ENCODE results near the gene ZBTB8OS.
"Not testable (repeated sequence)": the region's sequence is repeated elsewhere in the genome, so short reads cannot be mapped to it uniquely, and the experiment has no call there.

ZBTB8OS gene

DNA sequence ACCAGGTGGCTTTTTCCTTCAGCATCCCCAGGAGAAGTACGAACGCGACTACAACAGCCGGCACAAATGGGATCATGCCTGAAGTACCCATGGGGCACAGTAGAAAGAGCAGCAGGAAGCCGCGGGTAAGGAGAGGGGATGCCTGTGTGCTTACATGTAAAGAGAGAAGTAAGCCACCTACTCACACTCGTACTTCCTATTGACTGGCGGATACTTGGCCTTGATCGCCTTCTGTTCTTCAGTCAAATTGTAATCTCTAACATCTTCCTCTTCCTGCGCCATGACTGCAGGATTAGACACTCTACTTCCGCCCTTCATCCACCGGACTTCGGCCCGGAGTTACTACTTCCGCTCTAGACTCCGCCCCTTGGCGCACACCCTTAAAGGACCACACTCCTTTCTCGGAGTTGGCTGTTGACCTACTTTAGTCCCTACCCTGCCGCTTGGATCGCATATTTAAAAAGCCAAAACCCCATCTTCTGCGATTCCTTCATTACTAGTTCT lies at the start of gene ZBTB8OS:
Gene ZBTB8OS (minus strand): TSS at position 303 of the 504 bp plus-strand sequence. CDS start 21 bp downstream, at position 282.
- peak; percentile 74 to 76 for DNase-seq (ENCODE audit: low read depth in 2 of 2)

DNA sequence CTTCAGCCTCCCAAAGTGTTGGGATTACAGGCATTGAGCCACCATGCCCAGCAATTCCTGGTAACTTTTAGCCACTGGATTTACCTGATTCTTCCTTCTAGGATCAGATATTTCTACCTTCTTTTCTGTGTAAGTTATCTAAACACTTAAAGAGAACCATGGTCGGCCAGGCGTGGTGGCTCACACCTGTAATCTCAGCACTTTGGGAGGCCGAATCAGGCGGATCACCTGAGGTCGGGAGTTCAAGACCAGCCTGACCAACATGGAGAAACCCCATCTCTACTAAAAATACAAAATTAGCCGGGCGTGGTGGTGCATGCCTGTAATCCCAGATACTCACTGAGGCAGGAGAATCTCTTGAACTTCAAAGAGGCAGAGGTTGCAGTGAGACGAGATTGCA lies 46.6 kb upstream of the ZBTB8OS start:
- DNase-seq (ENCODE audit: low read depth in 2 of 2): not testable (repeated sequence)

- no peak for DNase-seq (ENCODE audit: low read depth in 2 of 2)
Measured at GRCh38 chr1:32696041-32696440, 45.7 kb upstream of the ZBTB8OS start.

DNA sequence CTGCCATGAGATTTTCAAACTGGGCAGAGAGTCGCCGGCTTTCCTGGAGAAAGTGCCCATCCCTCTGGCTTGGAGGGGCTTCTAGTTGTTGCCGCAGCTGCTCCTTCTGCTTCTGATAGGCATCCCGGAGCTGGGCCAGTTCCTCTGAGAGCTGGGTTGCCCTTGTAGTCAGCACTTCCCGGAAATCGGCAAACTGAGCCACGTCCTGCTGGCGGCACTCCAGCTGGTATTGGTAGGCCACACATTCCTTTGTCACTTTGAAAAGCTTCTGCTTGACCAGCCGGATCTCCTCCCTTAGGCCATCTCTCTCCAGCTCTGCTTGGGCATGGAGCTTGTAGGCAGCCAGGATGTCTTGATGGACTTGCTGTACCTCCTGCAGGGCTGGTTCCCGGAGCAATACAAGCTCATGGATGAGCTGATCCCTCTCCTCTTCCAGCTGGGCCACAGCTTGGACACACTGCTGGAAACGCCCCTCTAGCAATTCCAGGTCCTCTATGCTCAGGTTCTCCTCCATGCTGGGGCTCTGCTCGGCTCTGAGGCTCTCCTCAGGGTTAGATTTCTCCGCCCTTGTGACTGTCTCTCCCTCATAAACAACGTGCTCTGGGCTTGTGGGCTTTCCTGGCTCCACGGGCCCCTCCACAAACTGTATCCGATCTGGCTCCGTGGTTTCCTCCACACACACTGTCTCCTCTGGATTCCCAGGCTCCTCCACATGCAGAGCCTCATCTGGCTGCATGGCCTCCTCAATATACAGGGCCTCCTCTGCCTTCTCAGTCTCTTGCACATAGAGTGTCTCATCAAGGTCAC lies 45.0 kb upstream of the ZBTB8OS start:
- no peak for DNase-seq (ENCODE audit: low read depth in 2 of 2)

DNA sequence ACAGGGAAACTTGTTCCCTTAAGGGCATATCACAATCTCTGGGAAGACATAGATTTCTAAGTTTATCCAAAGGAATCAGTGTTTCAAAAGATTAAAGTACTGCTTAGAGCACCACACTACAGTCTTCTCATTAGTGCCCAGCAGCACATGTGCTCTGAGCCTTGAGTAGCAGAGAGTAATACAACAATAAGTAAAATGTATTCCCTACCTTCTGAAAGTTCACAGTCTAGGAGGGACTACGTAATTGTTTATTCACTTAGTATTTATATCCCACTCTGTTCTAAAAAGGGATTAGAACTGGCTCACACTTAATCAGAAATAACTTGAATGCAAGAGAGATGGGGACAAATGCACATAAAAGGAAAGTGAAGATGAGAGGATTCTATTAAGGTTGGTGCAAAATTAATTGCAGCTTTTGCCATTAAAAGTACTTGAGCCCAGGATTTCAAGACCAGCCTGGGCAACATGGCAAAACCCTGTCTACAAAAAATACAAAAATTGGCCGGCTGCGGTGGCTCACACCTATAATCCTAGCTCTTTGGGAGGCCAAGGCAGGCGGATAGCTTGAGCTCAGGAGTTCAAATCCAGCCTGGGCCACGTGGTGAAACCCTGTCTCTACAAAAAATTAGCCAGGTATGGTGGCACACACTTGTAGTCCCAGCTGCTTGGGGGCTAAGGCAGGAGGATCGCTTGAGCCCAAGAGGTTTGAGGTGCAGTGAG lies 43.3 kb upstream of the ZBTB8OS start:
- DNase-seq (ENCODE audit: low read depth in 2 of 2): no peak

GRCh38 chr1:32686387-32686786 lies 36.0 kb upstream of the ZBTB8OS start:
- no peak for DNase-seq (ENCODE audit: low read depth in 2 of 2)

DNA sequence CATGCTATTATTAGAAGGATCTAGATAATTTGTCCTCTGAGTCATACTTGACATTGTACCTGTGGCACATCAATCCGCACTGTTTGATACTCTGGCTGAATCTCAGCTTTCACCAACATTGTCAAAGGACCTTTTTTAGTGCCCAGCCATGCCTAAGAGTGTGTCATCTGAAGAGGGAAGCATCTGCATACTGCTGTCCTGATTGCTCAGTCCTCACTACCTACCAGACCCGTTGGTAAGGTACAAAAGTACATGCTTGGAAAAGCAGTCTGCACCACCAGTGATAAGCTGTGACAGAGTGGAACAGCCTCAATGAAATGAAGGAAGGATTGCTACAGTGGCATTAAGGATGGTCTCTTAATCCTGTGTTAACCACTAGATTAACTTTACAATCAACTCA lies 35.1 kb upstream of the ZBTB8OS start:
- DNase-seq (ENCODE audit: low read depth in 2 of 2): no peak

DNA sequence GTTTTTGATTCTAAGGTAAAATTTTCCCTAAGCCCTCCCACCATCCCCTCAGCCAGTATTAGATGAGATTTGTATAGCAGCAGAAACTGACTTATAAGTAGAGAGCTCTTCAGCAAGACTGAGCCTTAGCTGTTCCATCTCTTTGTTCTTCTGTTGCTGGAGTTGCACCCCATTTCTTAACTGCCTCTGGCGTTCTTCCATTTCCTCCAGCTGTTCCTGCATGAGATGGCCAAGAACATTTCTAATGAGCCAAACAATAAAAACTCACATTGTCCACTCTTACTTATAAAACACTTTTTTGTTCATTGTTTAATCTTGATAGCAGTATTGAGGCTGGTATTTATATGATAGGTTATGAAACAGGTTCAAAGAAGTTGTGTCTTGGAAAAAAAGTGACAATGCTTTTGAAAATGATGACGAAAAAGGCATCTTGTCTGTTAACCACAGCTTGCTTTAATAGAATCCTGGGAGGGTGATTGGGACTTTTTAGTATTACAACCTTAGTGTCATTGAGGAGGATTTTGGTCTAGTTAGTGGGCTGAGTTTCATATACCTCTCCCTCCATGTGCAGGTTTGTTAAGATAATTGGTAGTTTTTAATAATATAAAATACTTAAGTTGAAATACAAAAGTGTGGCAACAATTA lies 33.9 kb upstream of the ZBTB8OS start:
- peak in 1 of 2 experiments; percentile 27 for DNase-seq (ENCODE audit: low read depth in 2 of 2)

GRCh38 chr1:32683397-32683796 lies 33.0 kb upstream of the ZBTB8OS start:
- no peak for DNase-seq (ENCODE audit: low read depth in 2 of 2)

DNA sequence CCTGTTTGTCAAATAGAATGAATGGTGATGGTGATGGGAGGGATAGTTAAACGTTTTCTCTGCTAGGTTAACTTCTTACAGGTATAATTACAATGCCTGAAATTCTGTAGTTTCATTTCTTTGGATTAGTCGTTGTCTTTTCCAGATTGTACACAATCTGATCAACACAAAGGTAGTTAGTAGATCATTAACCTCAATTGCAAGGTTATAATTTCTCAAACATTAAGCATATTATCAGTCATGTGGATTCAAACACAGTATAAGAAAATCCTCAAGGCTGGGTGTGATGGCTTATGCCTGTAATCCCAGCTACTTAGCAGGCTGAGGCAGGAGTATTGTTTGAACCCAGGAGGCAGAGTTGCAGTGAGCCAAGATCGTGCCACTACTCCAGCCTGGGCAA lies 31.6 kb upstream of the ZBTB8OS start:
- DNase-seq (ENCODE audit: low read depth in 2 of 2): no peak

DNA sequence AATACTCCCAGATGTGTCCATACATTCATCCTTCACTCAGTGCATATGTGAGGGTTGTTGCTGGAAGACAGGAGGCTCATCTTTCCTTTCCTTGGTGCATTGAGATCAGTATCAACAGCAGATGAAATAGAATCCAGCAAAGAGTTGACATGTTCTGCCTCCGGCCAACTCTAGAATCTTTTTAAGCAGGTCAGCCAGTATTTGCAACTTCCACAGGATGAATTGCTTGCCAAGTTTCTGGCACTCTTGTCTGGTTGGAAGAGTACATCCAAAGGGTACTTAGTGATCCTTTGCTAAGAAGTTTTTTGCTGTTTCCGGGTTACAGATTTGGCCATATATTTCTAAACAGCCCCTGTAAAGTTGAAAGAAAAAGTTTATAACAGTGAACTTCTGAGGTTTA lies 31.2 kb upstream of the ZBTB8OS start:
- no peak for DNase-seq (ENCODE audit: low read depth in 2 of 2)

DNA sequence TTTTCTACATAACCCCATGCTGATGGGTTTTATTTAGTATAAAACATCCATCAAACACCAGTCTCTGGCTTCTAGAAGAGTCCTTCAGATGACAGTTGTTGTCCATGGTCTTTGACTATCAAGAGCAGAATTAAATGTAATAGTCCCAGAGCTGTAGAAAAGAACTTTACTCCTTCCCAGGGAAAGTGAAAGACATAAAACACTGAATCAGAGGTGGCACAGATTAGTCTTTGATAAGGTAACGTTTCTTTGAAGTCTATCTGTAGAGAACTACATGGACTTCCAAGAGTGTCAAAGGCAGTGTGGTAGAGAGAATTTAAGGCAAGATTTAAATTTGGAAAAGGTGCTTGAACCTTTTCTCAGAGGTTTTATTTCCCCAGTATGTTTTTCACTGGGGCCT lies 30.3 kb upstream of the ZBTB8OS start:
- DNase-seq (ENCODE audit: low read depth in 2 of 2): no peak

- DNase-seq (ENCODE audit: low read depth in 2 of 2): not testable (repeated sequence)
Measured at GRCh38 chr1:32679993-32680392, 29.6 kb upstream of the ZBTB8OS start.

GRCh38 chr1:32676945-32677344 lies 26.6 kb upstream of the ZBTB8OS start:
- DNase-seq (ENCODE audit: low read depth in 2 of 2): no peak

DNA sequence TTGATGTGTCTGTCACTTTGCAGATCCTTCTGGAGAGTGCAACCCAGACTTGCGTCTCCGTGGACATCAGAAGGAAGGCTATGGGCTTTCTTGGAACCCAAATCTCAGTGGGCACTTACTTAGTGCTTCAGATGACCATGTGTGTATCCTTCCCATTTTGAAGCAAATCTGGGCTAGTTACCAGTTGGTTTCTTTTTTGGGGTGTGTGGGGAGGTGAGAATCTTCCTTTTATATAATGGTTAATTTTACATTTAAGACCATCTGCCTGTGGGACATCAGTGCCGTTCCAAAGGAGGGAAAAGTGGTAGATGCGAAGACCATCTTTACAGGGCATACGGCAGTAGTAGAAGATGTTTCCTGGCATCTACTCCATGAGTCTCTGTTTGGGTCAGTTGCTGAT lies 18.4 kb upstream of the ZBTB8OS start:
- not testable (repeated sequence) for DNase-seq (ENCODE audit: low read depth in 2 of 2)

- DNase-seq (ENCODE audit: low read depth in 2 of 2): no peak
Measured at GRCh38 chr1:32666901-32667566, 16.7 kb upstream of the ZBTB8OS start.

DNA sequence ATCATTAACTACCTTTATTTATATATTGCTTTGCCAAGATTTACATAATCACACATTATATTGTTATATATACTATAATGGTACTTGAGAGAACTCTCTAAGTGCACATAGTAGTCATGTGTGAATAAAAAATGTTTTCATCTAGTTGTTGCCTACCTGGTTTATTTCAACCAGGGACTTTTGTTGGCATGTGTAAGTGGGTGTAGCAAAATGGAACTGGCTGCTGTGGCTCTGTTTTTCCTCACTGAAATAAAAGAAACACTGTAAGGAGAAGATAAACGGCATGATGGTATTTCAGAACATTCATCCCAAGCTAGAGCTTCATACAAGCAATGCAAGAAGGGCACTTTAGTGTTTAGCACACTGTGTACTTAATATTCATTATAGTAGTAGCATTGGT lies 15.6 kb upstream of the ZBTB8OS start:
- DNase-seq (ENCODE audit: low read depth in 2 of 2): no peak

DNA sequence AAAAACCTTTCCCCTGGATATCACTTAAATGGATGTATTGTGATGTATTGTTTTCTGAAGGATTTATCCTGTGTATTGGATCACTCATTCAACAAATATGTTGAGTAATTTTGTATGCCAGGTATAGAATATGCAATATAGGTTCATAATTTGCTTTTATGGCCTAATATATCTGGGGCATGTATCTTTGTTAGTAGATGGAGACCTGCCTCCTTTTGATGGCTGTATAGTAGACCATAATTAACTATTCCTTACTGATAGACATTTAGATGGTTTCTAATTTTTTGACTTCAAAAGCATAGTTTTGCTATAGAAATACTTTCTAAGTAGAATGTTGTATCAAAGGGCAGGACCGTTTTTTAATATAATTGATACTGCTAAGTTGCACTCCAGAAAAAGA lies 9.2 kb upstream of the ZBTB8OS start:
- no peak for DNase-seq (ENCODE audit: low read depth in 2 of 2)

- DNase-seq (ENCODE audit: low read depth in 2 of 2): no peak
Measured at GRCh38 chr1:32652244-32652962, 2.1 kb upstream of the ZBTB8OS start.

DNA sequence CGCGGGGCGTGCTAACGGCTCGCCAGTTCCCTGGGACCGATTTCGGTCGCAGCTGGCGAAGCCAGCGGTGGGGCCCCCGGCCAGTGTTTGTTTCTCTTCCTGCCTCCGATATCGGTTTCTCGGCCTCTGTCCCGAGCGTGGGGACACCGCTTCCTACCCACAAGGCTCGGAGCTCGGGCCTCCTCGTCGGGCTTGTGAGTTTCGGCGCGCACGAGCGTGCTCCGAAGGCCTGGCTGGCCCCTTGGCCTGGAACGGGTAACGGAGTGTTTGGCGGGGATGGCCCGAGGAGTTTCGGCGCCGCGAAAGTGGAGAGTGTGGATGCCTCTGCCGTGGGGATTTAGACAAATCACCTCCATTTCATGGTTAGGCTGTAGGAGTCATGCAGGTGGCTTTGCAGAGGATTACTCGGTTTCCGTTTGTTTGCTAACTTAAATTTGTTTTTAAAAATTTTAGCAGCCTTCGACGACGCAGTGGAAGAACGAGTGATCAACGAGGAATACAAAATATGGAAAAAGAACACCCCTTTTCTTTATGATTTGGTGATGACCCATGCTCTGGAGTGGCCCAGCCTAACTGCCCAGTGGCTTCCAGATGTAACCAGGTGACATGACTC lies 1.2 kb upstream of the ZBTB8OS start:
- no peak for DNase-seq (ENCODE audit: low read depth in 2 of 2)
